AG04450 (cell line): ENCODE results near the gene DMTF1. TPM values are rescaled to one million over a fixed set of nuclear protein-coding genes. Genes with fewer than 3 reads are reported as not detected.

Experiments used
- CTCF ChIA-PET: fragments of 300-600, 350-600 bp; formaldehyde crosslinking; extraction: SDS; loops from one replicate; lab custom pipeline; 2022; ENCODE audit warnings: antibody characterized with exemption, inconsistent platforms; lab: Charles Lee
- POLR2A ChIA-PET: fragments of 350-600 bp; formaldehyde crosslinking; extraction: SDS; loops from one replicate; lab custom pipeline; 2021; ENCODE audit warnings: antibody characterized with exemption, inconsistent platforms; lab: Yijun Ruan, JAX
- DNase-seq: peaks from one replicate; pipeline ENCODE4 v3.0.0-alpha.2; 2011; ENCODE audit warnings: low read depth, low spot score
- H3K27ac ChIP-seq: one replicate; pipeline ENCODE4 v1.5.1; 2012; ENCODE audit warnings: low read depth, low read length, control low read depth
- H3K27me3 ChIP-seq: one replicate; pipeline ENCODE4 v1.6.0; 2012; ENCODE audit warnings: low read length; ENCODE audit not compliant: control insufficient read depth, insufficient read depth
- H3K4me3 ChIP-seq: 2 replicates; pipeline ENCODE4 v1.5.1; 2011; ENCODE audit warnings: mild to moderate bottlenecking, low read depth, low read length, control low read depth
- H3K9me3 ChIP-seq: 2 replicates; pipeline ENCODE4 v1.5.1; 2012; ENCODE audit warnings: low read length; ENCODE audit not compliant: control insufficient read depth, insufficient read depth
- polyA plus RNA-seq: library from polyadenylated mRNA; depleted of rRNA; stranded (reverse); fragments of >200 nt; gene quantifications from 2 replicates; pipeline ENCODE4 v1.2.3, GENCODE V29; 2011
- TF ChIP-seq, protein P1 (sequence below): IDR thresholded peaks from 2 replicates; pipeline ENCODE4 v1.5.1; 2011; ENCODE audit warnings: low read depth, low read length, control low read depth, inconsistent platforms

The DMTF1 gene
- polyA plus RNA-seq, 1 experiment = 134 TPM

GRCh38 chr7:87144173-87144657, 8.0 kb upstream of the DMTF1 start:
- ChIA-PET CTCF (no interaction called here), POLR2A (no interaction called here)
- TF ChIP-seq, protein P1, sequence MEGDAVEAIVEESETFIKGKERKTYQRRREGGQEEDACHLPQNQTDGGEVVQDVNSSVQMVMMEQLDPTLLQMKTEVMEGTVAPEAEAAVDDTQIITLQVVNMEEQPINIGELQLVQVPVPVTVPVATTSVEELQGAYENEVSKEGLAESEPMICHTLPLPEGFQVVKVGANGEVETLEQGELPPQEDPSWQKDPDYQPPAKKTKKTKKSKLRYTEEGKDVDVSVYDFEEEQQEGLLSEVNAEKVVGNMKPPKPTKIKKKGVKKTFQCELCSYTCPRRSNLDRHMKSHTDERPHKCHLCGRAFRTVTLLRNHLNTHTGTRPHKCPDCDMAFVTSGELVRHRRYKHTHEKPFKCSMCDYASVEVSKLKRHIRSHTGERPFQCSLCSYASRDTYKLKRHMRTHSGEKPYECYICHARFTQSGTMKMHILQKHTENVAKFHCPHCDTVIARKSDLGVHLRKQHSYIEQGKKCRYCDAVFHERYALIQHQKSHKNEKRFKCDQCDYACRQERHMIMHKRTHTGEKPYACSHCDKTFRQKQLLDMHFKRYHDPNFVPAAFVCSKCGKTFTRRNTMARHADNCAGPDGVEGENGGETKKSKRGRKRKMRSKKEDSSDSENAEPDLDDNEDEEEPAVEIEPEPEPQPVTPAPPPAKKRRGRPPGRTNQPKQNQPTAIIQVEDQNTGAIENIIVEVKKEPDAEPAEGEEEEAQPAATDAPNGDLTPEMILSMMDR = no peak
- Histone ChIP-seq H3K27ac (no peak overlapping the region), H3K4me3 (no peak overlapping the region), H3K27me3 (no peaks in the 10 kb centered on the region), H3K9me3 (no peaks in the 10 kb centered on the region; the same call in 1 of the 2 replicates)
- no peak for DNase-seq

DNA sequence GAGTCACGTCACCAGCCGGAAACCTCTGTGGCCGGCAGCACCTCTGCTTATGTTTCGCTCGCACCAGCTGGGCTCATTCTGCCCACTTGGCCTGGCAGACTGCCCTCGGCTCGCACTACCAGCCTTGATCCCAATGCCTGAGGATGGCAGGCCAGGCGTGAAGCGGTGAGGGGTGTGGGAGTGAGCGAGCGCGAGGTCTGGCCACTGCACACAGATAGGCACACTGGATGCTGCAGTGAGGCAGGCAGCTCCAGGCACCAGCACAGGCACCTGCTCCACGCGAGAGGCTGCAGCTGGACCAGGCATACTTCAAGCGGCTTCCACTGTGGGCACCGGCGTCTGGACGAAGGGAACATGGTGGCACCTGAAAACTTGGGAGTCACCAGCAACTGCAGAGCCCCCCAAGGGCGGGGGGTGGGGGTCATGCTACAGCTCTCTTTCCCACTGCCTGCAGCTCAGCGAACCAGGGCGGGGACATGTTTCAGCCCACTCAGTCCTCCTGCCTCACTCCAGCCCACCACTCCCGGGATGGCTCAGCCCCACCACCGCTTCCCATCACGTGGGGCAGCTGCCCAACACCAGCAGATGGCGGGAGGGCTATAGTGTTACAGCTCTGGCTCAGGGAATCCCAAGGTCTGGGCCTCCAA, 5.4 kb upstream of the DMTF1 start:
- ChIA-PET CTCF (interaction anchor here (3.5 kb wide), 2 partner anchors 206 to 220 kb away, joined by 54 to 58 read pairs; no protein-coding TSS in a partner anchor), POLR2A (no interaction called here)
- DNase-seq = no peak
- H3K4me3 ChIP-seq = no peak overlapping the region
- no peak overlapping the region for H3K27ac ChIP-seq
- H3K27me3 ChIP-seq = no peaks in the 10 kb centered on the region
- TF ChIP-seq, protein P1 = no peak
- no peaks in the 10 kb centered on the region; the same call in 1 of the 2 replicates for H3K9me3 ChIP-seq

DNA sequence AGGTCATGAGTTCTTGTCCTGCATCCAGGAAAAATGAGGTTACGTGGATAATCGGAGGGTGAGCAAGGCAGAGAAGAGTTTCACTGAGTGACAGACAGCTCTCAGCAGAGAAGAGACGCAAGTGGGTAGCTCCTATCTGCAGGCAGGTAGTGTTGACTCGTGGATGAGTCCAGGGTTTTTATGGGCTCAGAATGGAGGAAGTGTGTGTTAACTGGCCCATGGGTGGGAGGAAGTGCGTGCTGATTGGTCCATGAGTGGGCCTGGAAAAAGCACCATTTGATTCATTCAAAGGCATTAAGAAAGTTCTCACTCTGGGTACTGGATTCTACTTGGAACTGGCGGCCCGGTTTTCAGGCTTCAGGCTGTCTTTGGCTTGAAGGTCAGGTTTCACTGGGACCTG, 4.8 kb upstream of the DMTF1 start:
- POLR2A ChIA-PET = no interaction called here
- Histone ChIP-seq H3K9me3 (no peaks in the 10 kb centered on the region; the same call in 1 of the 2 replicates), H3K27me3 (no peaks in the 10 kb centered on the region), H3K27ac (no peak overlapping the region), H3K4me3 (no peak overlapping the region)
- TF ChIP-seq, protein P1 = no peak
- DNase-seq = no peak
- CTCF ChIA-PET = interaction anchor here (0.8 to 3.5 kb wide), 9 partner anchors 8 to 239 kb away, joined by 3 to 58 read pairs (median 5); no protein-coding TSS in a partner anchor

DNA sequence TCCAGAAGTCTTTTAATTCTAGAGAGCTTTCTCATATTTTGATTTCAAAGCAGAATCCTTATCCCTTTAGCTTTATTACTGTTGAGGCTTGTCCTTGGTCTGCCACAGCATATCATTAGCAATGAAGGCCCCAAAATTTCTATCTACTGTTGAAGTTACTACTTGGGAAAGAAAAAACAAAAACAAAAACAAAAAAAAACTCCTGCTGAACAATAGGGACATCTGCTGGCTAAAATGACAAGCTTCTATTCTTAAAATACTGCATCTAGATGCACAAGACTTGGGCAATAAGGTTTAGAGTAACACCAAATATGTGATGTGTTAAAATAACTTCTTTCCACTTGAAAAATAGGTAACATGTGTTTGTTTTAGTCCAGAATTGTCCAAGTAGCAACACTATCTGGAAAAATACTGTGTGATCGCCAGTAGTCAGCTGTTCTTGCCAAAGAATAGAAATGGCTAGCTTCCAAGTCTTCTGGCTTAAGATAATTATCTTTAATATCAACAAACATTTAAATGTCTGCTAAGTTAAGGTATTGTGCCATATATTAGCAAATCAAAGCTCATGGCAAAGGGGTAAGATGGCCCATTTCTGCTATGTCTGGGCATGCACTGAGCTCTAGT, 3.8 kb upstream of the DMTF1 start:
- ChIA-PET CTCF (interaction anchor here (0.5 to 3.5 kb wide), 23 partner anchors 9 to 1536 kb away, joined by 3 to 58 read pairs (median 4); no protein-coding TSS in a partner anchor), POLR2A (no interaction called here)
- no peak overlapping the region for H3K27ac ChIP-seq
- H3K9me3 ChIP-seq = no peaks in the 10 kb centered on the region; the same call in 1 of the 2 replicates
- no peaks in the 10 kb centered on the region for H3K27me3 ChIP-seq
- no peak overlapping the region for H3K4me3 ChIP-seq
- no peak for DNase-seq
- TF ChIP-seq, protein P1 = peak; percentile 48
